GM12878 (cell line): Measurements from ENCODE around the gene FAAP100.

ENCODE experiments used
- BACH1 ChIP-seq: fragments of 450-650 bp; IDR thresholded peaks from 2 replicates; pipeline ENCODE4 v1.6.1; 2017; ENCODE audit warnings: mild to moderate bottlenecking, borderline replicate concordance
- BCL3 ChIP-seq: IDR thresholded peaks from 2 replicates; pipeline ENCODE4 v1.6.1; 2011; ENCODE audit warnings: borderline replicate concordance, low read depth, mild to moderate bottlenecking, moderate library complexity, low read length; ENCODE audit not compliant: insufficient read depth, poor library complexity, severe bottlenecking
- EP300 ChIP-seq, 2 experiments: fragments of 150-350 bp in 1 of 2; IDR thresholded peaks; 2 replicates each; pipeline ENCODE4 v1.6.1; 2011 to 2012; ENCODE audit warnings: low read depth in 2 of 2, low read length in 2 of 2, borderline replicate concordance in 1 of 2, improper control_type of control experiment in 1 of 2, inconsistent platforms in 1 of 2; ENCODE audit not compliant: control insufficient read depth in 1 of 2
- GABPA ChIP-seq: IDR thresholded peaks from 2 replicates; pipeline ENCODE4 v1.6.1; 2014; ENCODE audit warnings: antibody characterized with exemption, low read depth, mild to moderate bottlenecking, inconsistent platforms
- POLR2A ChIP-seq: IDR thresholded peaks from 2 replicates; pipeline ENCODE4 v1.6.1; 2011; ENCODE audit warnings: low read depth, mild to moderate bottlenecking, low read length
- POLR2AphosphoS5 ChIP-seq: IDR thresholded peaks from 2 replicates; pipeline ENCODE4 v1.6.1; 2011; ENCODE audit warnings: mild to moderate bottlenecking, low read length, inconsistent platforms
- SP1 ChIP-seq: IDR thresholded peaks from one replicate; pipeline ENCODE4 v1.6.1; 2011; ENCODE audit warnings: low read depth, low read length
- SREBF1 ChIP-seq: IDR thresholded peaks from 2 replicates; pipeline ENCODE4 v1.6.1; 2012; ENCODE audit warnings: mild to moderate bottlenecking, low read length
- SUZ12 ChIP-seq: fragments of 200-600 bp; sonication (generic); IDR thresholded peaks from one replicate; pipeline ENCODE4 v1.6.1; 2018; ENCODE audit warnings: antibody characterized with exemption, mild to moderate bottlenecking; ENCODE audit not compliant: unreplicated experiment
- ZBTB40 ChIP-seq: fragments of 450-650 bp; IDR thresholded peaks from 2 replicates; pipeline ENCODE4 v1.6.1; 2016; ENCODE audit warnings: mild to moderate bottlenecking, moderate library complexity, borderline replicate concordance
- TF ChIP-seq, protein P1 (sequence below), 3 experiments: IDR thresholded peaks in 2 of 3; conservative IDR thresholded peaks in 1 of 3; 2 replicates each; pipeline ENCODE4 v1.5.1; 2011; ENCODE audit warnings: low read depth in 3 of 3, low read length in 3 of 3, mild to moderate bottlenecking in 3 of 3, control low read depth in 2 of 3, moderate library complexity in 2 of 3, inconsistent platforms in 1 of 3, mixed read lengths in 1 of 3; ENCODE audit not compliant: control insufficient read depth in 2 of 3, insufficient read depth in 1 of 3; ENCODE audit errors: extremely low read depth in 1 of 3
- TF ChIP-seq, protein P2 (sequence below): IDR thresholded peaks from 2 replicates; pipeline ENCODE4 v1.6.1; 2012; ENCODE audit warnings: low read depth, low read length, improper control_type of control experiment
- TF ChIP-seq, protein P3 (sequence below): fragments of 450-650 bp; IDR thresholded peaks from 2 replicates; pipeline ENCODE4 v1.6.1; 2017; ENCODE audit warnings: mild to moderate bottlenecking

DNA sequence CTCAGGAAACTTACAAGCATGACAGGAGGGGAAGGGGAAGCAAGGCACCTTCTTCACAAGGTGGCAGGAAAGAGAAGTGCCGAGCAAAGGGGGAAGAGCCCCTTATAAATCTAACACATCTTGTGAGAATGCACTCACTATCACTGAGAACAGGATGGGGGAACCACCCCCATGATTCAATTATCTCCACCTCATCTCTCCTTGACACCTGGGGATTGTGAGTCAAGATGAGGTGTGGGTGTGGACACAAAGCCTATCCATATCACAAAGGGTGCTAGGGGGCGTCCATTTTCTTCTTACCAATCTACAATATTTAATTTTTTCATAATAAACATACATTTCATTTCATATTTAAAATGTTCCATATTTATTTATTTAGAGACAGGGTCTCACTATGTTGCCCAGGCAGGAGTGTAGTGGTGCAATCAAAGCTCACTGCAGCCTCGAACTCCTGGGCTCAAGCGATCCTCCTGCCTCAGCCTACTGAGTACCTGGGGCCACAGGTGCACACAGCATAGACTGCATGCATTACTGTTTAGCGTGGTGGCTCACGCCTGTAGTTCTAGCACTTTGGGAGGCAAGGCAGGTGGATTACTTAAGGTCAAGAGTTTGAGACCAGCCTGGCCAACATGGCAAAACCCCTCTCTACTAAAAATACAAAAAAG, 26.5 kb upstream of the FAAP100 start:
- TF ChIP-seq, protein P1, sequence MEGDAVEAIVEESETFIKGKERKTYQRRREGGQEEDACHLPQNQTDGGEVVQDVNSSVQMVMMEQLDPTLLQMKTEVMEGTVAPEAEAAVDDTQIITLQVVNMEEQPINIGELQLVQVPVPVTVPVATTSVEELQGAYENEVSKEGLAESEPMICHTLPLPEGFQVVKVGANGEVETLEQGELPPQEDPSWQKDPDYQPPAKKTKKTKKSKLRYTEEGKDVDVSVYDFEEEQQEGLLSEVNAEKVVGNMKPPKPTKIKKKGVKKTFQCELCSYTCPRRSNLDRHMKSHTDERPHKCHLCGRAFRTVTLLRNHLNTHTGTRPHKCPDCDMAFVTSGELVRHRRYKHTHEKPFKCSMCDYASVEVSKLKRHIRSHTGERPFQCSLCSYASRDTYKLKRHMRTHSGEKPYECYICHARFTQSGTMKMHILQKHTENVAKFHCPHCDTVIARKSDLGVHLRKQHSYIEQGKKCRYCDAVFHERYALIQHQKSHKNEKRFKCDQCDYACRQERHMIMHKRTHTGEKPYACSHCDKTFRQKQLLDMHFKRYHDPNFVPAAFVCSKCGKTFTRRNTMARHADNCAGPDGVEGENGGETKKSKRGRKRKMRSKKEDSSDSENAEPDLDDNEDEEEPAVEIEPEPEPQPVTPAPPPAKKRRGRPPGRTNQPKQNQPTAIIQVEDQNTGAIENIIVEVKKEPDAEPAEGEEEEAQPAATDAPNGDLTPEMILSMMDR (IDR thresholded peaks at IDR 0.05 in 2 of 3, conservative IDR thresholded peaks at IDR 0.05 in 1 of 3; ENCODE audit: control insufficient read depth in 2 of 3, extremely low read depth in 1 of 3, insufficient read depth in 1 of 3, low read depth in 3 of 3, low read length in 3 of 3) = no peak
- TF ChIP-seq BACH1 = no peak
- TF ChIP-seq, protein P2, sequence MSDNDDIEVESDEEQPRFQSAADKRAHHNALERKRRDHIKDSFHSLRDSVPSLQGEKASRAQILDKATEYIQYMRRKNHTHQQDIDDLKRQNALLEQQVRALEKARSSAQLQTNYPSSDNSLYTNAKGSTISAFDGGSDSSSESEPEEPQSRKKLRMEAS = no peak
- TF ChIP-seq EP300 (IDR thresholded peaks at IDR 0.05; ENCODE audit: borderline replicate concordance in 1 of 2, control insufficient read depth in 1 of 2, low read depth in 2 of 2, low read length in 2 of 2) = no peak
- TF ChIP-seq ZBTB40 = no peak
- no peak for TF ChIP-seq POLR2A
- no peak for TF ChIP-seq SREBF1
- TF ChIP-seq POLR2AphosphoS5 = no peak
- TF ChIP-seq SUZ12 = no peak
- no peak for TF ChIP-seq GABPA
- TF ChIP-seq, protein P3, sequence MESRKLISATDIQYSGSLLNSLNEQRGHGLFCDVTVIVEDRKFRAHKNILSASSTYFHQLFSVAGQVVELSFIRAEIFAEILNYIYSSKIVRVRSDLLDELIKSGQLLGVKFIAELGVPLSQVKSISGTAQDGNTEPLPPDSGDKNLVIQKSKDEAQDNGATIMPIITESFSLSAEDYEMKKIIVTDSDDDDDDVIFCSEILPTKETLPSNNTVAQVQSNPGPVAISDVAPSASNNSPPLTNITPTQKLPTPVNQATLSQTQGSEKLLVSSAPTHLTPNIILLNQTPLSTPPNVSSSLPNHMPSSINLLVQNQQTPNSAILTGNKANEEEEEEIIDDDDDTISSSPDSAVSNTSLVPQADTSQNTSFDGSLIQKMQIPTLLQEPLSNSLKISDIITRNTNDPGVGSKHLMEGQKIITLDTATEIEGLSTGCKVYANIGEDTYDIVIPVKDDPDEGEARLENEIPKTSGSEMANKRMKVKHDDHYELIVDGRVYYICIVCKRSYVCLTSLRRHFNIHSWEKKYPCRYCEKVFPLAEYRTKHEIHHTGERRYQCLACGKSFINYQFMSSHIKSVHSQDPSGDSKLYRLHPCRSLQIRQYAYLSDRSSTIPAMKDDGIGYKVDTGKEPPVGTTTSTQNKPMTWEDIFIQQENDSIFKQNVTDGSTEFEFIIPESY = no peak
- no peak for TF ChIP-seq BCL3
- no peak for TF ChIP-seq SP1
